A673 (cell line): ENCODE results near the gene ARL4D. TPM values are rescaled to one million over a fixed set of nuclear protein-coding genes. Genes with fewer than 3 reads are reported as not detected.
"Not testable (repeated sequence)": the region's sequence is repeated elsewhere in the genome, so short reads cannot be mapped to it uniquely, and the experiment has no call there.

Source experiments
- BruUV-seq: library from RNA; stranded (reverse); fragments of 400-500 nt; replicated peaks from 2 replicates; lab custom pipeline; 2021; lab: Mats Ljungman, UMichigan
- CTCF ChIA-PET: fragments of 300-600 bp; sonication (Branson Sonifier 250); formaldehyde crosslinking; loops from one replicate; lab custom pipeline; 2022; ENCODE audit warnings: antibody characterized with exemption; lab: Charles Lee
- POLR2A ChIA-PET: fragments of 300-600 bp; sonication (Branson Sonifier 250); formaldehyde crosslinking; loops from one replicate; lab custom pipeline; 2022; ENCODE audit warnings: antibody characterized with exemption; ENCODE audit not compliant: low non-redundant PET; lab: Charles Lee
- DNase-seq: peaks from one replicate; pipeline ENCODE4 v3.0.0-alpha.2; 2015; ENCODE audit warnings: low spot score
- H3K27ac ChIP-seq: fragments of 200-600 bp; sonication (generic); 2 replicates; pipeline ENCODE4 v1.5.1; 2016; ENCODE audit warnings: mixed run types, low read depth, mild to moderate bottlenecking, mixed read lengths, antibody characterized with exemption, low read length; ENCODE audit not compliant: poor library complexity, severe bottlenecking
- H3K27me3 ChIP-seq: fragments of 200-600 bp; sonication (generic); replicated peaks from 2 replicates; pipeline ENCODE4 v1.6.1; 2017; ENCODE audit warnings: mixed run types, low read depth, mild to moderate bottlenecking, mixed read lengths, antibody characterized with exemption, low read length; ENCODE audit not compliant: insufficient read depth, poor library complexity
- H3K36me3 ChIP-seq: fragments of 200-600 bp; sonication (generic); 2 replicates; pipeline ENCODE4 v1.6.1; 2016; ENCODE audit warnings: mixed run types, mild to moderate bottlenecking, mixed read lengths, antibody characterized with exemption, low read length; ENCODE audit not compliant: insufficient read depth, poor library complexity, severe bottlenecking
- H3K4me1 ChIP-seq: fragments of 200-600 bp; sonication (generic); 2 replicates; pipeline ENCODE4 v1.6.1; 2017; ENCODE audit warnings: mixed run types, mild to moderate bottlenecking, mixed read lengths, antibody characterized with exemption, low read length; ENCODE audit not compliant: insufficient read depth, poor library complexity, severe bottlenecking
- H3K4me3 ChIP-seq: fragments of 200-600 bp; sonication (generic); 2 replicates; pipeline ENCODE4 v1.5.1; 2016; ENCODE audit warnings: low read depth, mixed run types, mild to moderate bottlenecking, mixed read lengths, low read length; ENCODE audit not compliant: poor library complexity, severe bottlenecking
- H3K9me3 ChIP-seq: fragments of 200-600 bp; sonication (generic); 2 replicates; pipeline ENCODE4 v1.6.1; 2016; ENCODE audit warnings: mixed run types, low read depth, mild to moderate bottlenecking, mixed read lengths, antibody characterized with exemption, low read length; ENCODE audit not compliant: poor library complexity, severe bottlenecking
- EZH2 ChIP-seq: fragments of 200-600 bp; sonication (generic); IDR thresholded peaks from 2 replicates; pipeline ENCODE4 v1.6.1; 2017; ENCODE audit warnings: borderline replicate concordance, low read depth, mild to moderate bottlenecking, mixed read lengths, antibody characterized with exemption, low read length; ENCODE audit not compliant: poor library complexity, severe bottlenecking
- intact Hi-C: fragments of 100-400 bp; cut with micrococcal nuclease; formaldehyde crosslinking; loops from one replicate; pipeline ENCODE4 v1.10.0; 2022; ENCODE audit not compliant: unreplicated experiment
- total RNA-seq: library from RNA; stranded (reverse); gene quantifications from 2 replicates; pipeline ENCODE4 v1.2.3, GENCODE V29; 2021
- TF ChIP-seq, protein P1 (sequence below): fragments of 300-800, 200-600 bp; sonication (generic); conservative IDR thresholded peaks from 2 replicates; pipeline ENCODE4 v1.5.1; 2017; ENCODE audit warnings: low read depth, mild to moderate bottlenecking, antibody characterized with exemption, low read length, moderate library complexity, mixed read lengths

ARL4D gene
- total RNA-seq, 1 experiment from 2014 or later: 4.3 TPM

DNA sequence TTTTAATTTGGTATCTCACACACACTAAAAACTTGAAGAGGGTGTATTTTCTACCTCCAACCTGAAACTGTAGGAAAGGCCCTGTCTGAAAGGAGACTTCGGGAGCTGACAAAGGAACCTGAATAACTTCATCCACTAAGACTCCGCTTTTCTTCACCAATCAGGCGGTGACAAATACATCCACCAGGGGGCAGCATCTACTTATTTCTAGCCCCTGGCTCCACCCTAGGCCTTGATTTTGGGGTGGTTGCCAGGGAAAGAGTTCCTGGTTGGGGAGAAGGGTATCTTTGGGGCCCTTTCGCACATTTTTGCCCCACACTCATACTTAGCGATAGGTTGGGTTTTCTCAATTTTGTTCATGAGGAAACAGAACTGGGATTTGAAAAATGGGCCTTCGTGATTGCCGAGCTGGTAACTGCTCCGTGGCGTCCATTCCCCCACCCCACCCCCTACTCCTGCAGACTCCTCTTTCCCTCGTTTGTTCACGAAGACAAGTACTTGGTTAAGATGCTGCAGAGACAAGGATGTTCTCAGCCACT is 4.8 kb upstream of the ARL4D start:
- Histone ChIP-seq H3K27me3 (no peaks in the 10 kb centered on the region), H3K27ac (no peak overlapping the region), H3K36me3 (no peaks in the 10 kb centered on the region), H3K4me3 (no peak overlapping the region), H3K4me1 (no peaks in the 10 kb centered on the region), H3K9me3 (no peaks in the 10 kb centered on the region)
- BruUV-seq: no TSS peak
- DNase-seq: peak; percentile 84
- intact Hi-C loops: loop anchor here (1.0 kb wide), 1 partner anchor 89 kb away; the partner anchor contains the start of gene DHX8
- no peak for TF ChIP-seq EZH2
- TF ChIP-seq, protein P1, sequence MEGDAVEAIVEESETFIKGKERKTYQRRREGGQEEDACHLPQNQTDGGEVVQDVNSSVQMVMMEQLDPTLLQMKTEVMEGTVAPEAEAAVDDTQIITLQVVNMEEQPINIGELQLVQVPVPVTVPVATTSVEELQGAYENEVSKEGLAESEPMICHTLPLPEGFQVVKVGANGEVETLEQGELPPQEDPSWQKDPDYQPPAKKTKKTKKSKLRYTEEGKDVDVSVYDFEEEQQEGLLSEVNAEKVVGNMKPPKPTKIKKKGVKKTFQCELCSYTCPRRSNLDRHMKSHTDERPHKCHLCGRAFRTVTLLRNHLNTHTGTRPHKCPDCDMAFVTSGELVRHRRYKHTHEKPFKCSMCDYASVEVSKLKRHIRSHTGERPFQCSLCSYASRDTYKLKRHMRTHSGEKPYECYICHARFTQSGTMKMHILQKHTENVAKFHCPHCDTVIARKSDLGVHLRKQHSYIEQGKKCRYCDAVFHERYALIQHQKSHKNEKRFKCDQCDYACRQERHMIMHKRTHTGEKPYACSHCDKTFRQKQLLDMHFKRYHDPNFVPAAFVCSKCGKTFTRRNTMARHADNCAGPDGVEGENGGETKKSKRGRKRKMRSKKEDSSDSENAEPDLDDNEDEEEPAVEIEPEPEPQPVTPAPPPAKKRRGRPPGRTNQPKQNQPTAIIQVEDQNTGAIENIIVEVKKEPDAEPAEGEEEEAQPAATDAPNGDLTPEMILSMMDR: peak; percentile 69
- ChIA-PET CTCF (interaction anchor here (3.1 kb wide), 1 partner anchor 90 kb away, joined by 15 read pairs; the partner anchor contains the start of gene DHX8), POLR2A (interaction anchor here (0.6 kb wide), 1 partner anchor 90 kb away, joined by 3 read pairs; the partner anchor contains the start of gene DHX8)

GRCh38 chr17:43394696-43395095 is 4.1 kb upstream of the ARL4D start:
- H3K27me3 ChIP-seq, DNase-seq, BruUV-seq, H3K4me3 ChIP-seq, H3K9me3 ChIP-seq, H3K4me1 ChIP-seq, H3K36me3 ChIP-seq, H3K27ac ChIP-seq, POLR2A ChIA-PET: not testable (repeated sequence)
- CTCF ChIA-PET: interaction anchor here (3.1 kb wide), 1 partner anchor 89 kb away, joined by 15 read pairs; the partner anchor contains the start of gene DHX8
- intact Hi-C loops: loop anchor here (1.0 kb wide), 1 partner anchor 89 kb away; the partner anchor contains the start of gene DHX8

- no peak overlapping the region for H3K27ac ChIP-seq
- TF ChIP-seq, protein P1: no peak
- no peak for TF ChIP-seq EZH2
- H3K9me3 ChIP-seq: no peaks in the 10 kb centered on the region
- intact Hi-C loops: no loop called here
- no peaks in the 10 kb centered on the region for H3K36me3 ChIP-seq
- H3K4me3 ChIP-seq: no peak overlapping the region
- ChIA-PET CTCF (interaction anchor here (0.9 to 3.1 kb wide), 2 partner anchors 88 to 89 kb away, joined by 3 to 15 read pairs; partner anchors contain the start of gene DHX8), POLR2A (no interaction called here)
- no peaks in the 10 kb centered on the region for H3K4me1 ChIP-seq
- no peaks in the 10 kb centered on the region for H3K27me3 ChIP-seq
- BruUV-seq: no TSS peak
- DNase-seq: no peak
Measured at GRCh38 chr17:43395165-43395564, 3.6 kb upstream of the ARL4D start.
